GM19025 (cell line): Measurements from ENCODE around the gene TTC27.
"Not testable (repeated sequence)": the region's sequence is repeated elsewhere in the genome, so short reads cannot be mapped to it uniquely, and the experiment has no call there.

ENCODE experiments used
- ATAC-seq: cut with Tn5 transposase; IDR thresholded peaks from one replicate; pipeline ENCODE4 v1.9.1; 2021; ENCODE audit warnings: mild to moderate bottlenecking, low read depth, moderate library complexity; ENCODE audit not compliant: unreplicated experiment

The TTC27 gene

GRCh38 chr2:32627814-32628579 is at the start of gene TTC27:
Gene TTC27 (plus strand): TSS chr2:32628050. CDS start chr2:32628293, 243 bp downstream.
- ATAC-seq: peak; percentile 100

GRCh38 chr2:32591669-32592463 is 36.0 kb upstream of the TTC27 start:
- ATAC-seq: peak; percentile 65

GRCh38 chr2:32594573-32594972 is 33.3 kb upstream of the TTC27 start:
- no peak for ATAC-seq

- no peak for ATAC-seq
These were observed 16.5 kb upstream of the TTC27 start for GRCh38 chr2:32611366-32611765.

- ATAC-seq: no peak
These were observed 16.1 kb upstream of the TTC27 start for GRCh38 chr2:32611771-32612170.

- ATAC-seq: no peak
These were observed 13.8 kb upstream of the TTC27 start for GRCh38 chr2:32614084-32614483.

- ATAC-seq: no peak
These were observed 10.2 kb upstream of the TTC27 start for GRCh38 chr2:32617599-32618189.

- no peak for ATAC-seq
These were observed 5.1 kb upstream of the TTC27 start for GRCh38 chr2:32622570-32623310.

- no peak for ATAC-seq
These were observed 4.5 kb upstream of the TTC27 start for GRCh38 chr2:32623311-32623706.

GRCh38 chr2:32624812-32625211 is 3.0 kb upstream of the TTC27 start:
- no peak for ATAC-seq

- no peak for ATAC-seq
These were observed 1.1 kb upstream of the TTC27 start for GRCh38 chr2:32626639-32627221.

GRCh38 chr2:32627441-32627813 is 423 bp upstream of the TTC27 start:
- ATAC-seq: peak; percentile 25

- no peak for ATAC-seq
These were observed 4.2 kb downstream of the TTC27 start for GRCh38 chr2:32632089-32632488.

GRCh38 chr2:32633040-32633439 is 5.2 kb downstream of the TTC27 start:
- no peak for ATAC-seq

- not testable (repeated sequence) for ATAC-seq
These were observed 10.7 kb downstream of the TTC27 start for GRCh38 chr2:32638548-32638947.

GRCh38 chr2:32641180-32641579 is 13.3 kb downstream of the TTC27 start:
- no peak for ATAC-seq

- no peak for ATAC-seq
These were observed 19.4 kb downstream of the TTC27 start for GRCh38 chr2:32647180-32647651.

GRCh38 chr2:32652555-32653209 is 24.8 kb downstream of the TTC27 start:
- no peak for ATAC-seq

GRCh38 chr2:32656069-32656468 is 28.2 kb downstream of the TTC27 start:
- ATAC-seq: no peak

GRCh38 chr2:32663864-32664263 is 36.0 kb downstream of the TTC27 start:
- ATAC-seq: no peak
